Tibial nerve (tissue), 4 donors: Measurements from ENCODE around the gene KCNA2. TPM values are rescaled to one million over a fixed set of nuclear protein-coding genes. Genes with fewer than 3 reads are reported as not detected.

Experiments used
- DNase-seq, 2 donors: peaks; one replicate each; pipeline ENCODE4 v3.0.0-alpha.2; 2019; ENCODE audit warnings: low spot score in 2 of 2
- H3K27ac ChIP-seq, 4 donors: fragments of 200-600 bp; sonication (generic) in 3 of 4; one replicate each; pipeline ENCODE4 v1.5.1; 2017 to 2019; ENCODE audit warnings: mild to moderate bottlenecking in 1 of 4
- H3K27me3 ChIP-seq, 2 donors: fragments of 200-600 bp; sonication (generic) in 1 of 2; one replicate each; pipeline versions ENCODE4 v1.5.1 to v1.6.0; 2017 to 2019
- H3K36me3 ChIP-seq, 3 donors: fragments of 200-600 bp; sonication (generic); one replicate each; pipeline ENCODE4 v1.5.1; 2018 to 2019
- H3K4me1 ChIP-seq, 4 donors: fragments of 200-600 bp; sonication (generic) in 3 of 4; one replicate each; pipeline ENCODE4 v1.5.1; 2017 to 2019
- H3K4me3 ChIP-seq, 4 donors: fragments of 200-600 bp; sonication (generic) in 3 of 4; one replicate each; pipeline ENCODE4 v1.5.1; 2017 to 2019; ENCODE audit warnings: mild to moderate bottlenecking in 1 of 4, moderate library complexity in 1 of 4
- H3K9me3 ChIP-seq, 4 donors: fragments of 200-600 bp; sonication (generic) in 3 of 4; one replicate each; pipeline ENCODE4 v1.5.1; 2017 to 2019
- CTCF ChIP-seq, 5 experiments: fragments of 200-600 bp in 3 of 5; fragments of 450-650 bp in 2 of 5; sonication (generic) in 3 of 5; IDR thresholded peaks; one replicate each; pipeline ENCODE4 v1.5.1; 2016 to 2019; ENCODE audit warnings: antibody characterized with exemption in 5 of 5, mild to moderate bottlenecking in 3 of 5, moderate library complexity in 2 of 5
- EP300 ChIP-seq, 2 donors: sonication (generic); formaldehyde crosslinking; IDR thresholded peaks; one replicate each; pipeline ENCODE4 v1.6.1; 2017; ENCODE audit warnings: antibody characterized with exemption in 2 of 2, mild to moderate bottlenecking in 1 of 2
- POLR2A ChIP-seq, 2 donors: fragments of 450-650 bp; IDR thresholded peaks; one replicate each; pipeline ENCODE4 v1.6.1; 2017; ENCODE audit warnings: antibody characterized with exemption in 2 of 2, mild to moderate bottlenecking in 2 of 2, moderate library complexity in 2 of 2
- WGBS, 2 donors: methylation state at CpG; one replicate each; pipeline ENCODE4 v1.1.5; 2018; 5-methylcytosine and 5-hydroxymethylcytosine counted together
- total RNA-seq, 4 donors: library from RNA; depleted of rRNA; stranded (reverse); fragments of >200 nt; gene quantifications; one replicate each; pipeline ENCODE4 v1.1.0, GENCODE V29; 2016

KCNA2 gene
- total RNA-seq, 4 donors from 2014 or later = 10.2 to 22.0 (median 16.5) TPM

- Histone ChIP-seq H3K4me1 (peaks cover 0 to 51% (median 14%) of the 10 kb centered on the region in 4 donors), H3K4me3 (peak overlapping the region; percentile 10 to 75 (median 58)), H3K9me3 (no peaks in the 10 kb centered on the region), H3K36me3 (peaks cover 0 to 4% (median 0%) of the 10 kb centered on the region in 3 donors), H3K27me3 (peaks cover 0 to 54% of the 10 kb centered on the region in 2 donors), H3K27ac (peak overlapping the region; percentile 53 to 90 (median 64))
- WGBS, 2 donors = 2 to 8% methylated on average over 22 to 23 of the region's 28 CpGs
- peak in 1 of 2 donors; percentile 11 for TF ChIP-seq POLR2A (IDR thresholded peaks at IDR 0.05)
- TF ChIP-seq EP300 (IDR thresholded peaks at IDR 0.05) = no peak
- DNase-seq = no peak
These were observed 1.5 kb upstream of the KCNA2 start for GRCh38 chr1:110607536-110608230.

- Histone ChIP-seq H3K9me3 (no peaks in the 10 kb centered on the region), H3K4me1 (peaks cover 0 to 59% (median 17%) of the 10 kb centered on the region in 4 donors), H3K27ac (peak overlapping the region; percentile 57 to 90 (median 80)), H3K36me3 (peaks cover 0 to 4% (median 0%) of the 10 kb centered on the region in 3 donors), H3K27me3 (peaks cover 0 to 54% of the 10 kb centered on the region in 2 donors), H3K4me3 (peak overlapping the region; percentile 57 to 75 (median 64))
- no peak for DNase-seq
- 0 to 3% methylated on average over 16 to 56 of the region's 94 CpGs for WGBS, 2 donors
- TF ChIP-seq EP300 (IDR thresholded peaks at IDR 0.05) (no peak), CTCF (IDR thresholded peaks at IDR 0.05) (peak in 1 of 5 experiments; percentile 6), POLR2A (IDR thresholded peaks at IDR 0.05) (no peak)
These were observed 738 bp upstream of the KCNA2 start for GRCh38 chr1:110606657-110607535.

GRCh38 chr1:110605446-110605845 is 712 bp downstream of the KCNA2 start:
- Histone ChIP-seq H3K27ac (peak overlapping the region in 2 of 4 donors; percentile 89 to 90), H3K27me3 (peaks cover 0 to 54% of the 10 kb centered on the region in 2 donors), H3K36me3 (peaks cover 0 to 15% (median 0%) of the 10 kb centered on the region in 3 donors), H3K9me3 (no peaks in the 10 kb centered on the region), H3K4me1 (peaks cover 0 to 63% (median 17%) of the 10 kb centered on the region in 4 donors), H3K4me3 (peak overlapping the region in 3 of 4 donors; percentile 57 to 75 (median 69))
- no peak for DNase-seq
- no peak for TF ChIP-seq EP300 (IDR thresholded peaks at IDR 0.05)
- no peak for TF ChIP-seq POLR2A (IDR thresholded peaks at IDR 0.05)
- no peak for TF ChIP-seq CTCF (IDR thresholded peaks at IDR 0.05)
- WGBS, 2 donors = 33 to 47% methylated on average over 6 of the region's 6 CpGs

GRCh38 chr1:110604586-110605148 is 1.5 kb downstream of the KCNA2 start:
- peak overlapping the region in 1 of 4 donors; percentile 75 for H3K4me3 ChIP-seq
- peak overlapping the region in 2 of 4 donors; percentile 89 to 90 for H3K27ac ChIP-seq
- DNase-seq = no peak
- peaks cover 0 to 63% (median 17%) of the 10 kb centered on the region in 4 donors for H3K4me1 ChIP-seq
- H3K9me3 ChIP-seq = no peaks in the 10 kb centered on the region
- TF ChIP-seq POLR2A (IDR thresholded peaks at IDR 0.05) (no peak), CTCF (IDR thresholded peaks at IDR 0.05) (no peak), EP300 (IDR thresholded peaks at IDR 0.05) (no peak)
- WGBS, 2 donors = 60 to 76% methylated on average over 5 to 9 of the region's 9 CpGs
- peaks cover 0 to 15% (median 0%) of the 10 kb centered on the region in 3 donors for H3K36me3 ChIP-seq
- H3K27me3 ChIP-seq = peaks cover 0 to 50% of the 10 kb centered on the region in 2 donors

- Histone ChIP-seq H3K27ac (peak overlapping the region in 1 of 4 donors; percentile 36), H3K9me3 (no peaks in the 10 kb centered on the region), H3K36me3 (peaks cover 0 to 15% (median 0%) of the 10 kb centered on the region in 3 donors), H3K4me3 (peak overlapping the region in 1 of 4 donors; percentile 9), H3K27me3 (peaks cover 0 to 34% of the 10 kb centered on the region in 2 donors), H3K4me1 (peaks cover 0 to 63% (median 17%) of the 10 kb centered on the region in 4 donors)
- no peak for TF ChIP-seq POLR2A (IDR thresholded peaks at IDR 0.05)
- no peak for TF ChIP-seq EP300 (IDR thresholded peaks at IDR 0.05)
- TF ChIP-seq CTCF (IDR thresholded peaks at IDR 0.05) = no peak
- DNase-seq = no peak
- 63 to 65% methylated on average over 3 of the region's 3 CpGs for WGBS, 2 donors
These were observed 3.1 kb downstream of the KCNA2 start for GRCh38 chr1:110603058-110603457.
